Uterus (tissue), 2 donors: ENCODE measurements around the gene TSTD1.

ENCODE experiments used
- CTCF ChIP-seq, 4 experiments: fragments of 200-600 bp in 2 of 4; fragments of 450-650 bp in 2 of 4; sonication (generic) in 2 of 4; IDR thresholded peaks; one replicate each; pipeline ENCODE4 v1.5.1; 2016 to 2019; ENCODE audit warnings: antibody characterized with exemption in 4 of 4, mild to moderate bottlenecking in 2 of 4, moderate library complexity in 1 of 4
- POLR2A ChIP-seq, 2 donors: fragments of 450-650 bp; IDR thresholded peaks; one replicate each; pipeline ENCODE4 v1.6.1; 2016; ENCODE audit warnings: antibody characterized with exemption in 2 of 2, mild to moderate bottlenecking in 1 of 2, moderate library complexity in 1 of 2

DNA sequence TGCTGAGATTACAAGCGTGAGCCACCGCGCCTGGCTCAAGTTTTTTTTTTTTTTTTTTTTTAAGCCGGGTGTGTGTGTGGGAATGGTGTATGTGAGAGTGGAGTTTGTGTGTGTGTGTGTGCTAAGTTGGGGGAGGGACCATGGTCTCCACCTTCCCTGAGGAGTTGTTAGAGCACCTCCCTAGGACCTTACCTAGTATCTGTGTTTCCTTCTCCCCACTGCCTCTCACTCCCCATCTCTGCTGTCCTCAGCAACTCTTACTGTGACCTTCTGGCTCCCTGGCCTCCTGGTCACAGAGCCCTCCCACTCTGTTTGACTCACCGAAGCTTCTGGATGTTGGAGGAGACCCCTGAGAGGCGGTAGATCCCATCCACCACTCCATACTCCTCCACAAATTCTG is 20.5 kb upstream of the TSTD1 start:
- no peak for TF ChIP-seq CTCF (IDR thresholded peaks at IDR 0.05)
- TF ChIP-seq POLR2A (IDR thresholded peaks at IDR 0.05), result no peak
